Vagina (tissue), 2 donors: ENCODE measurements around the gene MEGF9.

Experiments
- CTCF ChIP-seq, 3 experiments: fragments of 450-650 bp in 2 of 3; fragments of 200-600 bp in 1 of 3; sonication (generic) in 1 of 3; IDR thresholded peaks; one replicate each; pipeline ENCODE4 v1.5.1; 2017 to 2019; ENCODE audit warnings: antibody characterized with exemption in 3 of 3, mild to moderate bottlenecking in 2 of 3, moderate library complexity in 2 of 3
- POLR2A ChIP-seq, 2 donors: fragments of 450-650 bp; IDR thresholded peaks; one replicate each; pipeline ENCODE4 v1.6.1; 2017; ENCODE audit warnings: antibody characterized with exemption in 2 of 2, mild to moderate bottlenecking in 2 of 2, moderate library complexity in 2 of 2

GRCh38 chr9:120750421-120750820 lies 36.2 kb upstream of the MEGF9 start:
- no peak for TF ChIP-seq CTCF (IDR thresholded peaks at IDR 0.05)
- no peak for TF ChIP-seq POLR2A (IDR thresholded peaks at IDR 0.05)
